ENCODE data around the gene ESRRB. TPM values are rescaled to one million over a fixed set of nuclear protein-coding genes. Genes with fewer than 3 reads are reported as not detected.

The ESRRB gene
- total RNA-seq, 1 donor from 2014 or later, result not detected

DNA sequence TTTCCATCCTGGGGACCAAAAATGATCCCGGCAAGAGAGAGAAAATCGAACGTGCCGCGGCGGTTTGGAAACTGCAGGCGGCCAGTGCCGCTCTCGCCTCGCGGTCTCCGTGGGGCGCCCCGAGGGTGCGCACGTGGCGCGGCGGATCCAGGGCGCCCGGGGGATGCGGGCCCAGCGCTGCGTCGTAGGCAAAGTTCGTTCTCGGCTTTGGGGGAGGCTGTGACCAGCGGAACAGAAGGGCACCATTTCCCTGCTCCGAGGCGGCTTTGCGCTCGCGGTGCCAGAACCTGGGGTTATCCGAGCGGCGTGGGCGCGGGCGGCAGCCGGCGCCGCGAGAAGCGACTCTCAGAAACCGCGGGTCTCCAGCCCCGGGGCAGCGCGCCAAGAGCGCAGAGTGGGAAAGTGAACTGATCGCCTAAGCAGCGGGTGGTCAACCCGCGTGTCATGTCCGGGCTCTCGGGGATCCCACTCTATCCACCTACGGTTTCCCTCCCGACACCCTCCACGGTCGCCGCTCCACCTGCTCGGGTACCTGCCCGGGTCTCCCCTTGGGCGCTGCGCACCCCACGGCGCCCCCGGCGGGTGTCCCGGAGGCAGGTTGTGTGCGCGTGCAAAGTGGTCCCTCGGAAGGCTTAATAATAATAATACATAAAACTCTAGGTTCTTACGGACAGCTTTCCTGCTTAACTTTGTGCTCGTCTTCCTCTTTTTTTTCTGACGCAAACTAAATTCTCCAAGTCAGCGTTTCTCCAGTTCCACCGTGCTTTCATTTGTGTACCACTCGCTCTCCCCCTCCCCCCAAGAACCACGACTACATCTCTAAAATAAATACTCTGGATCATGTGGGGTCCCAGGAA is 1.2 kb downstream of the ESRRB start:
- peaks cover 12% of the 10 kb centered on the region for H3K4me1 ChIP-seq
- no peak for TF ChIP-seq CTCF (IDR thresholded peaks at IDR 0.05)
- DNase-seq (no peak), ATAC-seq (peak in 1 of 2 donors; percentile 12)
- H3K9me3 ChIP-seq, result no peaks in the 10 kb centered on the region
- no peak overlapping the region for H3K27ac ChIP-seq
- peak overlapping the region; percentile 44 for H3K4me3 ChIP-seq
- H3K27me3 ChIP-seq (ENCODE audit: low read depth), result peaks cover 64% of the 10 kb centered on the region
- no peaks in the 10 kb centered on the region for H3K36me3 ChIP-seq
- intact Hi-C loops (cut with DNase I), result no loop called here

GRCh38 chr14:76377735-76378074 is 1.8 kb downstream of the ESRRB start:
- intact Hi-C loops (cut with DNase I), result no loop called here
- Histone ChIP-seq H3K36me3 (no peaks in the 10 kb centered on the region), H3K27me3 (ENCODE audit: low read depth) (peaks cover 64% of the 10 kb centered on the region), H3K4me3 (no peak overlapping the region), H3K9me3 (no peaks in the 10 kb centered on the region), H3K27ac (no peak overlapping the region), H3K4me1 (peaks cover 12% of the 10 kb centered on the region)
- no peak for TF ChIP-seq CTCF (IDR thresholded peaks at IDR 0.05)
- DNase-seq (no peak), ATAC-seq (no peak)

DNA sequence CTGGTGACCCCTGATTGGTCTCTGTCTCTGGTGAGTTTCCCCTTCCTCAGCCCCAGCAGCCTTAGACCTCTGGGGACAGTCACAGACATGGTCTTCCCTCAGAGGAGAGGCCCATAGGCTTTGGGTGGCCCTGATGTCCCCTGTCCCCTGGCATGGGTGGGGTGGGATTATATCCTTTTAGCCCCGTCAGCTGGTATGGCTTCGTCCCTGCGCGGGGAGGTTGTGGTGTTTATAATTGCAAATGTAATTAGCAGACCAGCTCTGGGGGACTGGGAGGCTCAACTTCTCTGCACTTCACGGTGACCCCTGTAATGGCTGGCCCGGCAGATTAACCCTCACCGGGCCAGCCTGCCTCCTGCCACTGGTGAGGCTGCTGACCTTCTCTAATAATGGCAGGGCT is 5.1 kb downstream of the ESRRB start:
- H3K9me3 ChIP-seq, result no peaks in the 10 kb centered on the region
- no peak overlapping the region for H3K27ac ChIP-seq
- no peaks in the 10 kb centered on the region for H3K36me3 ChIP-seq
- intact Hi-C loops (cut with DNase I), result no loop called here
- H3K27me3 ChIP-seq (ENCODE audit: low read depth), result peaks cover 52% of the 10 kb centered on the region
- peak in 1 of 2 donors; percentile 8 for ATAC-seq
- peaks cover 12% of the 10 kb centered on the region for H3K4me1 ChIP-seq
- TF ChIP-seq CTCF (IDR thresholded peaks at IDR 0.05), result no peak
- no peak overlapping the region for H3K4me3 ChIP-seq
- no peak for DNase-seq

DNA sequence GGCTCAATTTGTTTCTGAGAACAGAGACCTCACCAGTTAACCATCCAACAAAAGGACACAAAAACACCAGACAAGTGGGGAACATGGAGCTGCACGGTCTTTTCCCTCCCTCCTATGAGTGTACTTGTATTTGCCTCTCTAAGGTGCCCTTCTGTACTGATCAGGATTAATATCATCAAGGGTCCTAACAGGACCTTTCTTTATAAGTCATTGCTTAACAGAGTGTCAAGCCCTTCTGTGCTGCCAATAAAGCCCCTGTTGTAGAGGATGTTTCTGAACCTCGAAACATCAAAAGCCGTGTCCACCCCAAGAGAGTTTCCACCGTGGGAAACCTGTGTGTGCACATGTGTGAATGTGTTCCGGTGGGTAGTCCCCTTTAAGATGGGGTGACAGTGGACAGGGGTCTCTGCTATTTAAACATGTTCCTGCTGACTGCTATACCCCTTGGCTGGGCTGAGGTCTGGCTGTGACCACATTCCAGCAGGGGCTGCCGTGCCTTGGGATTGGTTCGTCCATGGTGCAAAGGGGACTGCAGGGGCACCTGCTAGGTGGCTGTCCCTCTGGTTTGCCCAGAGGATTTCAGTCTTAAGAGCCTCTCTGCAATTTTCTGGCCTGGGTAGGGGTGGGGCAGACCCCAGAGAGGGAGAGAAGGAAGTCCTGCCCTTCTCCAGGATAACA is 6.0 kb downstream of the ESRRB start:
- Histone ChIP-seq H3K9me3 (no peaks in the 10 kb centered on the region), H3K27ac (no peak overlapping the region), H3K36me3 (no peaks in the 10 kb centered on the region), H3K27me3 (ENCODE audit: low read depth) (peaks cover 50% of the 10 kb centered on the region), H3K4me3 (no peak overlapping the region), H3K4me1 (peaks cover 8% of the 10 kb centered on the region)
- no peak for ATAC-seq
- no peak for DNase-seq
- no peak for TF ChIP-seq CTCF (IDR thresholded peaks at IDR 0.05)
- intact Hi-C loops (cut with DNase I), result no loop called here

DNA sequence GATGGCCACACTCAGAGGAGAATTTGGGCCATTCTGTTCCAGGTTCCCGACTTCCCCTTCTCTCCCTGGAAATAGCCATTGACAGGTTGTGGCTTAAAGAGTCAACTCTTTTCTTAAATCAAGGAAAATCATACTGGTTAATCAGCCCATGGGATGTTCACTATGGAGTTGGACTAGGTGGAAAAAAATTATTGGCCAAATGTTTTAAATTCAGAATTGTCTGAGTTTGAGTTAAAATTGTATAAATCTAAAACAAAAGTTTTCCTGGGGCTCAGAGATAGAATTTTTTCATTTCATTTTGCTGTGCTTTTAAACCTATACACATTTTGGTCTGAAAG is 6.5 kb downstream of the ESRRB start:
- Histone ChIP-seq H3K27ac (no peak overlapping the region), H3K4me3 (no peak overlapping the region), H3K9me3 (no peaks in the 10 kb centered on the region), H3K36me3 (no peaks in the 10 kb centered on the region), H3K27me3 (ENCODE audit: low read depth) (peaks cover 44% of the 10 kb centered on the region), H3K4me1 (peaks cover 3% of the 10 kb centered on the region)
- intact Hi-C loops (cut with DNase I), result no loop called here
- ATAC-seq (no peak), DNase-seq (no peak)
- no peak for TF ChIP-seq CTCF (IDR thresholded peaks at IDR 0.05)
